Neural cell (in vitro differentiated cells): Measurements from ENCODE around the gene SQOR.

Experiments used
- CTCF ChIP-seq: fragments of 450-650 bp; IDR thresholded peaks from 2 replicates; pipeline ENCODE4 v1.5.1; 2014; ENCODE audit warnings: antibody characterized with exemption, mild to moderate bottlenecking, moderate library complexity; ENCODE audit not compliant: poor library complexity, severe bottlenecking
- EP300 ChIP-seq: fragments of 450-650 bp; conservative IDR thresholded peaks from 2 replicates; pipeline ENCODE4 v1.6.1; 2014; ENCODE audit warnings: antibody characterized with exemption, mild to moderate bottlenecking, moderate library complexity; ENCODE audit not compliant: poor library complexity, severe bottlenecking
- MXI1 ChIP-seq: fragments of 450-650 bp; conservative IDR thresholded peaks from 2 replicates; pipeline ENCODE4 v1.6.1; 2014; ENCODE audit warnings: antibody characterized with exemption, mild to moderate bottlenecking; ENCODE audit not compliant: poor library complexity, severe bottlenecking
- POLR2AphosphoS5 ChIP-seq: IDR thresholded peaks from 2 replicates; pipeline ENCODE4 v1.6.1; 2012
- REST ChIP-seq: IDR thresholded peaks from 2 replicates; pipeline ENCODE4 v1.6.1; 2012; ENCODE audit warnings: borderline replicate concordance

- TF ChIP-seq CTCF = no peak
- TF ChIP-seq EP300 = no peak
- no peak for TF ChIP-seq MXI1
- no peak for TF ChIP-seq REST
- TF ChIP-seq POLR2AphosphoS5 = no peak
Observed at GRCh38 chr15:45667002-45667401, 32.2 kb downstream of the SQOR start.
